GM21528 (cell line): ENCODE data around the gene MEGF11.

Source experiments
- ATAC-seq: cut with Tn5 transposase; IDR thresholded peaks from one replicate; pipeline ENCODE4 v1.9.1; 2021; ENCODE audit warnings: mild to moderate bottlenecking, moderate library complexity; ENCODE audit not compliant: unreplicated experiment, low FRiP score

MEGF11 gene

GRCh38 chr15:65914981-65915925 lies 338.3 kb downstream of the MEGF11 start:
- ATAC-seq: no peak

- ATAC-seq: no peak
Observed at GRCh38 chr15:65914386-65914785, 339.2 kb downstream of the MEGF11 start.

GRCh38 chr15:65913631-65914199 lies 339.8 kb downstream of the MEGF11 start:
- ATAC-seq: no peak

GRCh38 chr15:65912235-65912634 lies 341.3 kb downstream of the MEGF11 start:
- no peak for ATAC-seq

GRCh38 chr15:65910341-65910740 lies 343.2 kb downstream of the MEGF11 start:
- no peak for ATAC-seq

- no peak for ATAC-seq
Observed at GRCh38 chr15:65909831-65910230, 343.7 kb downstream of the MEGF11 start.

- ATAC-seq: no peak
Observed at GRCh38 chr15:65908876-65909275, 344.7 kb downstream of the MEGF11 start.

GRCh38 chr15:65907661-65908060 lies 345.9 kb downstream of the MEGF11 start:
- no peak for ATAC-seq

- ATAC-seq: no peak
Observed at GRCh38 chr15:65906396-65906795, 347.2 kb downstream of the MEGF11 start.

GRCh38 chr15:65904301-65904700 lies 349.2 kb downstream of the MEGF11 start:
- ATAC-seq: no peak

- ATAC-seq: no peak
Observed at GRCh38 chr15:65903296-65904073, 350.1 kb downstream of the MEGF11 start.

GRCh38 chr15:65902373-65902772 lies 351.2 kb downstream of the MEGF11 start:
- no peak for ATAC-seq

- ATAC-seq: no peak
Observed at GRCh38 chr15:65901836-65902235, 351.7 kb downstream of the MEGF11 start.

GRCh38 chr15:65901336-65901735 lies 352.2 kb downstream of the MEGF11 start:
- no peak for ATAC-seq

- no peak for ATAC-seq
Observed at GRCh38 chr15:65900488-65900887, 353.1 kb downstream of the MEGF11 start.

- no peak for ATAC-seq
Observed at GRCh38 chr15:65896236-65896635, 357.3 kb downstream of the MEGF11 start.

GRCh38 chr15:65893060-65893459 lies 360.5 kb downstream of the MEGF11 start:
- no peak for ATAC-seq

GRCh38 chr15:65888981-65889380 lies 364.6 kb downstream of the MEGF11 start:
- ATAC-seq: no peak

GRCh38 chr15:65887565-65887964 lies 366.0 kb downstream of the MEGF11 start:
- no peak for ATAC-seq

GRCh38 chr15:65885668-65886218 lies 367.8 kb downstream of the MEGF11 start:
- no peak for ATAC-seq

GRCh38 chr15:65884511-65884910 lies 369.0 kb downstream of the MEGF11 start:
- ATAC-seq: no peak
